Measurements from ENCODE around the gene USP54.

GRCh38 chr10:73561192-73561591 is 29.9 kb downstream of the USP54 start:
- no peak for TF ChIP-seq CTCF (IDR thresholded peaks at IDR 0.05)
- no peak for TF ChIP-seq POLR2A (IDR thresholded peaks at IDR 0.05)
